ENCODE data around the gene RRAS.
A peak's percentile ranks its signal among the peaks of the same experiment; 100 is the strongest.

Gene RRAS

GRCh38 chr19:49594993-49595818 lies 44.7 kb downstream of the RRAS start:
- no peak overlapping the region for H3K4me3 ChIP-seq (replicated peaks; ENCODE audit: low read depth, low read length)
- TF ChIP-seq CTCF (IDR thresholded peaks at IDR 0.05; ENCODE audit: low read depth, low read length, missing control alignments): no peak
- no peak for DNase-seq (ENCODE audit: extremely low read depth, low read depth)

GRCh38 chr19:49594157-49594992 lies 45.6 kb downstream of the RRAS start:
- no peak overlapping the region for H3K4me3 ChIP-seq (replicated peaks; ENCODE audit: low read depth, low read length)
- no peak for DNase-seq (ENCODE audit: extremely low read depth, low read depth)

GRCh38 chr19:49593233-49594113 lies 46.5 kb downstream of the RRAS start:
- peak overlapping the region; percentile 54 for H3K4me3 ChIP-seq (replicated peaks; ENCODE audit: low read depth, low read length)
- DNase-seq (ENCODE audit: extremely low read depth, low read depth): peak; percentile 79
- TF ChIP-seq CTCF (IDR thresholded peaks at IDR 0.05; ENCODE audit: low read depth, low read length, missing control alignments): no peak

More at GRCh38 chr19:49594157-49594992, 45.6 kb downstream of the RRAS start:
- no peak for TF ChIP-seq CTCF (IDR thresholded peaks at IDR 0.05; ENCODE audit: low read depth, low read length, missing control alignments)

- DNase-seq (ENCODE audit: extremely low read depth, low read depth): no peak
- no peak for TF ChIP-seq CTCF (IDR thresholded peaks at IDR 0.05; ENCODE audit: low read depth, low read length, missing control alignments)
- H3K4me3 ChIP-seq (replicated peaks; ENCODE audit: low read depth, low read length): peak overlapping the region; percentile 54
These were observed 47.3 kb downstream of the RRAS start for GRCh38 chr19:49592486-49593232.

GRCh38 chr19:49591731-49592485 lies 48.0 kb downstream of the RRAS start:
- TF ChIP-seq CTCF (IDR thresholded peaks at IDR 0.05; ENCODE audit: low read depth, low read length, missing control alignments): no peak
- no peak for DNase-seq (ENCODE audit: extremely low read depth, low read depth)
- peak overlapping the region; percentile 54 for H3K4me3 ChIP-seq (replicated peaks; ENCODE audit: low read depth, low read length)

Data from HFF-Myc (cell line).